NCI-H1694 (cell line): Measurements from ENCODE around the gene SPCS1.
"Not testable (repeated sequence)": the region's sequence is repeated elsewhere in the genome, so short reads cannot be mapped to it uniquely, and the experiment has no call there.

Source experiments
- DNase-seq: peaks from one replicate; lab custom pipeline; 2025; lab: John Stamatoyannopoulos, UW

Gene SPCS1

DNA sequence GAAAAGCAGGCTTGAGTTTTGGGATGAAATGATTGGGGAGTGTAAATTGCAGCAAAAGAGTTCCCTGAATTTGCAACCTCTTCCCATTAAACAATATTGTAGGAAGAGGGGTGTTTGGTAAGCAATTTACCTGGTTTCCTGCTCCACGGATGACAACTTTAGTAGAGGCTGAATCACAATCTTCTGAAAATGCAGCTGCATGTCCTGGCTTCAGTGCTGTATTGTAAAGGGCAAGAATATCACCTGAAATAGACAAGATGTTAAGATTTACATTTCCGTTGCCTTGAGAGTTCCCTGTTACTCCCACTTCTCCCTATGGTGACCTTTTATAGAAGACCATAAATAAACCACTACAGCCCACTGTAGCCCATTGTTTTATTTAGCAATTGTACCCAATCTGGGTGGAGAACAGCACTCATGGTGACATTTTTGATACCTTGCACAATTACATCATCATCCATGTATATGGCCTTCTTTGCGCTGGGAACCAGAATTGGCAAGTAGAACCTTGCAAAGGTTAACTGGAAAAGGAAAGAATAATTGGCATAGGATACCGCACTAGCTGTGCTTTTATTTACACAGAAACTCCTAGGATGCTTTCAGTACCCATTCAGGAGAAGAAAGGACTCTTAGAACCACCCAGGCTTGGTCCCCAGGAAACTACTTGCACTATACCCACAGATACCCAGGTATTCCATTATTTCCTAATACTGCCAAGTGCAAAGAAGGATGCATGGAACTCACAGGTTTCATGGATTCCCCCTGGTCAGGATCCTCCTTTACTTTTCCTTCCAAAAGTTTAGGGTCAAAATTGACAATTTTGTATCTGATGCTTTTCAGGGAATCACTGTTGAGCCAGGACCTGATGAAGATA is 9.9 kb upstream of the SPCS1 start:
- DNase-seq = no peak

DNA sequence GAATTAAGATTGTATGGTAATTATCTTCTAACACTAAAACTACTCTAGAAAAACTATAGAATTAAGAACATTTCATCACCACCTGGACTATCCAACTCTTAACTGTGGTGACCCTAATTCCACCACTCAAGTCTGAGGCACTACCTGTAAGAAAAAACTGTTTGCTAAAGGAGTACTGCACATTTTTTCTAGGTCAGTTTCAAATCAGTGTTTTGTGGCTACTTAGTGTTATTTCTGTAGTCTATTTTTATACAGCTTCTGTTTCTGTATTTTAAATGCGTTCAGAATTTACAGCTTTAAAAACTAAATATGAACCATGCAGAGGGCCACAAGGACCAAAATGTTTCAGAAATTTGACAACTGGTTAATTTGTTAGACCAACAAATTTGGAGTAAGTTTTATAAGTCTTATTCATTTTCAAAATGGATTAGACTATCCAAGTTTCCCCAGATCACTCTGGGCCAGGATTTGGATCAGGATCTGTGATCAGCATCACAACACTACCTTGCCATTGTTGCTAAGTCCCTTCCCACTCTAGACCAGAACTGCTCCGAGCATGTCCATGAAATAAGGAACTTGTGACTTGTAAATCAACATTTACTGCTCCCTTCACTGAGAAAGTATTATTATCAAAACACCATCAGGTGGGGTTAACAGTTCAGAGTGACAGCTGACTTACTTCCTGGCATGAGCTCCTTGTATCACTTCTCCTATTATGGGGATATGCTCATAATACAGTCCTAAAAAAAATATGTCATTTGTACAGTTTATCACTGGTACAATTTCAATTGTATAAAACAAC is 8.9 kb upstream of the SPCS1 start:
- no peak for DNase-seq

DNA sequence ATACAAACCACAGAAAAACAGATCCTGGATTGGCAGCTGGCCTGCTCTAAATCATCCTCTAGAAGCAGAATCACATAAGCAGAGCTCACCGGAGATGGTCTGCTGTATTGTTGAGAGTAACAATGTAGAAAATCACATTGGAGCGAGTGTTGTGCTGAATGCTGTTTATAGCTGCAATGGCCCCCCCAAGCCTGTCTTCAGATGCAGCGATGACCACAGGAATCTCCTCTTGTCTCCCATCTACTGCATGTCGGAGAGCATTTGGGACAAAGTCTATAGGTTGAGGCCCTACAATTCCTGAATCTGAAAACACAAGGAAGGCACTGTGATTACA is 8.3 kb upstream of the SPCS1 start:
- DNase-seq = no peak

DNA sequence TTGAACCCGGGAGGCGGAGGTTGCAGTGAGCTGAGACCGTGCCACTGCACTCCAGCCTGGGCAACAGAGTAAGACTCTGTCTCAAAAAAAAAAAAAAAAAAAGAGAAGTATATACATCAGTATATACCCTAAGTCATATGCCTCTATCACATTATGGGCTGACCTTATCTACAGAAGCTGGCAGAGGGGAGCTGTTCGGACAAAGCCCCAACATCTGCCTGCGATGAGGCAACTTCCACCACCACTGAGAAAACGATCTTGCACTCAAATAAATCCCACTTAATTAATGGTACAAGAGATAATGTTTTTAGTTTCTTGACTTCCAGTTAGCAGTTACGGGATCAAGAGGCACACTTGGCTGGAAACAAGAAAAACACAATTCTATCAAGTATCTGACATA is 2.6 kb upstream of the SPCS1 start:
- DNase-seq = no peak

DNA sequence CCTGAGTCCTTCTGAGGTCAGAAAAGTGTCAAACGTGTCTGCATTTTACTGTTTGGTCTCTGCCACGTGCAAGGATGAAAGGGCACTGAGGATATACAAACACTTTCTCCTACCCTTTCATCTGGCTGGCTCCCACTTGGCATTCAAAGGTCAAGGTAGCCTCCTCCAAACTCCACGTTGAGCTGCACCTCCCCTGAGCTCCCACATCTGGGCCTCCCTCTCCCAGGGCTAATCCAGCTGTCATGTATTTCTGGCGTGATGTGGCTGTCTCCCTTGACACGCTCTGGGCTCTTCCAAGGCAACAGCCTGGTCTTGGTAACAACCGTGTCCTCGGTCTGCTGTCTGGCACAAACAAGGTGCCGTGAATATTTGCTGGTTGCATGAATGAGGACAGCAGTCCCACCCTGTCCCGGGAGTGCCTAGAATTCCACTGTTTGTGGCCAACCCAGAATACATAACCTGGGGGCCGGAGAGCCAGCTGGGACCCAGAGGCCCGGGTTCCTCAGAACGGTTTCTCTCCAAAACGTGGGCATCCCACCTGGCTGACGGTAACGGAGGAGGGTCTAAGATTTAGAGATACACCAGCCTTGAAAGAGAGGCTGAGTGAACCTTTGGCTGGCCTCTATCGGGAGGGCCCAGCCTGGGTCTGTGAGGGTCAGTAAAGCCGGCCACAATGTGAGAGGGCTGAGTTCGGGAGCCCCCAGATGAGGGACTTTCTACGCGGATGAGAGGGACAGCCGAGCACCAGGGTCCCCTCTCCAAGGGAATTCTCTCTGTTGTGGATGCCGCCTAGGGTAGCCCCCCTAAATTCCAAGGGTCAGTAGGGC is 1.1 kb upstream of the SPCS1 start:
- DNase-seq = no peak

DNA sequence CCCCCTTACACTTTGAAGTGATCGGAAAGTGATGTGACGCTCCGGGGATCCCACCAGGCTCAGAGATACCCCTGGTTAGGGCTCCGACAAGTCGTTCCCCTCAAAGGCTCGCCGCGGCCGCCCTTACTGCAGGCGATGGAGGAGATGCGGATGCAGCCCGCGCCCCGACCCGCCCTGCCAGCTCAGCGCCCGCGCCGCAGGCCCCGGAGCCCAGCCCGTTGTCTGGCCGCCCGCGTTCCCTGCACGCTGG is 543 bp upstream of the SPCS1 start:
- no peak for DNase-seq

DNA sequence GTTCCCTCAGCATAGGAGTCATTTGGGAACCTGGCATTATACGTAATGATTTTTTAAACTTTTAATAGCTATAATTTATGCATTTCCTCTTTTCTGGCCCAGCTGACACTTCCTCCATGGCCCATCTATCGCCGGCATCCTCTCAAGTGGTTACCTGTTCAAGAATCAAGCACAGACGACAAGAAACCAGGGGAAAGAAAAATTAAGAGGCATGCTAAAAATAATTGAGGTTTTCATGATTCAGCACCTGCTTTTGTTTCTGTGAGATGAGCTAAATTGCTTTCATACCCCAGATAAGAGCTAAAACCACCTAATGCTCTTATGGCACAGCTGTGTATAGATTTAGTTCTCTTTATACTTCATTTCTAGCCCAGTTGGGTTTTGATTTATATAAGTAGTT is 1.7 kb downstream of the SPCS1 start:
- DNase-seq = no peak

DNA sequence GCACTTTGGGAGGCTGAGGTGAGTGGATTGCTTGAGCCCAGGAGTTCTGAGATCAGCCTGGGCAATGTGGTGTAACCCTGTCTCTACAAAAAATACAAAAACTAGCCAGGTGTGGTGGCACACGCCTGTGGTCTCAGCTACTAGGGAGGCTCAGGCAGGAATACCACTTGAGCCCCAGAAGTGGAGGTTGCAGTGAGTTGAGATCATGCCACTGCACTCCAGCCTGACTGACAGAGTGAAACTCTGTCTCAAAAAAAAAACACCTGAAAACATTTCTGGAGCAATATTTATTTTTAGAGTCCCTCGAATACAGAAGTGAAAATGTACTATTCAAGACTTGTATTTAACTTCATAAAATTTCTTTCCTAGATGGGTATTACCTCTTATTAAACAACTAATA is 4.6 kb downstream of the SPCS1 start:
- no peak for DNase-seq

DNA sequence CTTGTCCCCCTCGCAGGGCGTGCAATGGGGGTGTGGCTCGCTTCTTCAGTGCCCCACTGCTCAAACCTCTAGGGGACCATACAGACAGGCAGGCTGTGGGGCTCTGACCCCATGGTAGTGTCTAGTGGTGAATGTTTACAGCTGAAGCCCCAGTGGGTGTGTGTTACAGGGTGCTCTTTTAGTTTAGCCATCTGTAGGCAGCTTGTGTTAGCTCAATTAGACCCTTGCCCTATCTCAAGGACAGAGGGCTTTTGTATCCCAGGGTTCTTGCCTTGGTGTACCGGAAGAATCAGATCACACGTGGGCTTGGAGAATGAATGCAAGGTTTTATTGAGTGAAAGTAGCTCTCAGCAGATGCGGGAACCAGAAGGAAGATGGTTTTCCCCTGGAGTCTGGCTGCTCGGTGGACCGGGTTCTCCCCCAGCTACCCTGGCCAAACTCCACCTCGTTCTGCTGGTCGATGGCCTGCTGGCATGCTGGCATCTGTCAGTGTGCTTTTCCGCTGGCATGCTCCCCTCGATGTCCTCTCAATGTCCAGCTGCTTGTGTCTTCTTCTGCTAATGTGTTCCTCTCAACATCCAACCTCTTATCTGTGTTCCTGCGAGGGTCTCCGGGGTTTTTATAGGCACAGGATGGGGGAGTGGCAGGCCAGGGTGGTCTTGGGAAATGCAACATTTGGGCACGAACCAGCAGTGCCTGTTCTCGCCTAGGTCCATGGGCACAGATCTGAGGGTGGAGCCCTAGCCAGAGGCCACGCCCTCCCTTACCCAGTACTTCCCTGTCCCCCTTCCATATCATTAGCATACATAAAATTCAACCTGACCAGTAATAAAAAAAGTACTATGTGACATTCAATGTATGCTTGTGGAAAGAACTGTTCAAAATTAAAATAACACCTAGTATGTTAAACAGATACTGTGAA is 6.6 kb downstream of the SPCS1 start:
- DNase-seq = no peak

DNA sequence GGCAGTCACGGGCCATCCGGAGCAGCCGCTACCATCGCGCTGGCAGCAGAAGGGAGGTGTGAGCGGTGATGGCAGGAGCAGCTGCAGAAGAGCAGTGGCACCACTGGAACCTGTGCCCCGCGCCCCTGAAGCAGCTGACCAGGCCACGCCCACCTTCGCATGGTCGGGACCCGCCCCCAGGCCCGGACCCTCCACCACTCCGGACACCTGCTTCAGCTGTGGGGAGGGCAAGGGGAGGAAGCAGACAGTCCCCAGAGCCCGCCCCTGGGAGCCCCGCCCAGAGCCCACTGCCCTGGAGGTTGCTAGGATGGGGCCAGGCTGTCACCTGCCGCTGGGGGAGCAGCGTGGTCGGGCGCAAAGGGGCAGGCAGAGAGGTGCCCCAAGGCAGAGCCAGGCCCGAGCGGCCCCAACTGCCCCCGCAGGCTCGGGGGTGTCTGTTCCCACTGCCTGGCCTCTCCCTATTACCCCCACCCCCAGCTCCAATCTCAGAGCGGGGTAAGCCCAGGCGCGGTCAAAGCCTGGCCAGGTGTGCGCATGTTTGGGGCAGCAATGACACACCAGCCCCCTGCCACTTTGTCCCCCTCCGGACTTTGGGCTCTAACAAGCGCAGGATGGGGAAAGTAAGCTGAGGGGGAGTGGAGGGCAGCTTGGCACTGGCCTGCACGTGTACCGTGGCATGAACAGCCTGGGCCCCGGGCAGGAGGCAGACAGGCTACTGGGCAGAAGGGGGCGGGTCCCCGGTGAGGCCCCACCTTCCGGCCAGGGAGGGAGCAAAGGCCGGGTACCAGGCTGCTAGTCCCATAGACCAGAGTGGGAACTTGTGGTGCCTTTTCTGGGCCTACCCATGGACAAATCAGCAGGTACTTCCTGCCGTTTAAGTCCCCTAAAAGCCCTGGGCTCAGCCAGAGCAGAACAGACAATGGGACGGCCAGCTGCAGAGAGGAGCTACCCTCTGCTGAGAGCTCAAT is 8.7 kb downstream of the SPCS1 start:
- DNase-seq = no peak

DNA sequence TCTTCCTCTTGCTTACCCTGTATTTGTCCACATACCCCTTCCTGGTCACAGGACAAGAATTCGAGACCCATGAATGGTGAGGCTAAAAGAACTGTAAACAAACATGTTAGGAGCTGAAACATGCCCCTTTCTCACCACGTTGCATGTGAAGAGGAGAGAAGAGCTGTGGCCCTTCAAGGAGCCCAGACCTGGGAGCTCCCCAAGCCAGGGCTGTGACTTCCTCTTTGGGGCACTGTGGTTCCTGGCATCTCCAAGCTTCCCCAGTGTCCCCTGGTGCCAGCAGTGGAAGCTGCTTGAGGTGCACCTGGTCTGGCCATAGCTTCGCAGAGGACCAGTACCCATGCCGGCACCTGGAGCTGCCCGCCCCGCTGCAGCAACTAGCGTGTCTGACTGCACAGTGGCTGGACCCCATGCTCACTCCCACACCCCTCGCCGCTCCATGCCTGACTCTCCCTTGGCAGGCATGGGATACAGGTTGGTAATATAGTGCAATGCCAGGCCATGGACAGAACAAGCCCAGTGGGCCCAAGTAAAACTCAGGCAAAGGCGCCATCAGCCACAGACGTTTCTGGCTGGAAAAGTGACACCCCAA is 9.9 kb downstream of the SPCS1 start:
- no peak for DNase-seq

DNA sequence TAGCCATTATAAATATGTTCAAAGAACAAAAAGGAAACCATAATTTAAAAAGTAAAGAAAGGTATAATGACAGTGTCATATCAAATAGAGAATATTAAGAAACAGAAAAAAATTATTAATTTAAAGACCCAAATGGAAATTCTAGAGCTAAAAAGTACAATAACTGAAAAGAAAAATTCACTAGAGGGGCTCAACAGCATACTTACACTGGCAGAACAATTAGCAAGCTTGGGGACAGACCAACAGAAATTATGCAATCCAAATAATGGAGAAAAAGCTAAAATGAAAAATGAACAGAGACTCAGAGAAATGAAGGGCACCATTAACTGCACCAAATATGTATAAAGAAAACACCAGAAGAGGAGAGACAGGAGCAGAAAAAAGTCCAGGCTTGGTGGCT is 13.7 kb downstream of the SPCS1 start:
- DNase-seq = no peak

DNA sequence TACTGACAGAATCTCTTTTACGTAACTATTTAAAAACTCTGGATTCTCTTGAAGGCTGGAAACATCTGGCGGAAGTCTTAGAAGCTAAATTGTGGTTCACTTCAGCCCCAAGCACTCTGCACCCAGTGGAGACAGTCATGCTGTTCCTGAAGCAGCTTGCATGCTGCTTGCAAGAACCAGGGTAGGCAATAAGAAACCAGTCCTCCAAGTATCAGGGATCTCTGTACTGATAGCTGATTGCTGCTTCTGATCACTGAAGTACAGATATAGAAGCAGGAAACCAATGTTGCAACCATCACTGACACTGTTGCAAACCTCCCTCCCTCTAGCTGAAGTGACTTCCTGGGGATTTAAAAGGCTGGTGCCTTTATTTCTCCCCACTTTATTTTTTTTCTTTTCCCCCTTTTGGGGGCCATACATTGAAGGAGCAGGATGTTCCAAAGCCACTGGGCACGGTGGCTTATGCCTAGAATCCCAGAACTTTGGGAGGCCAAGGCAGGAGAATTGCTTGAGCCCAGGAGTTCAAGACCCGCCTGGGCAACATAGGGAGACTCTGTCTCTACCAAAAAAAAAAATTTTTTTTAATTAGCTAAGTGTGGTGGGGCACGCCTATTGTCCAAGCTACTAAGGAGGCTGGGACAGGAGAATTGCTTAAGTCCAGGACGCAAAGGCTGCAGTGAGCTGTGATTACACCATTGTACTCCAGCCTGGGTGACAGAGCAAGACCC is 15.3 kb downstream of the SPCS1 start:
- DNase-seq = no peak

DNA sequence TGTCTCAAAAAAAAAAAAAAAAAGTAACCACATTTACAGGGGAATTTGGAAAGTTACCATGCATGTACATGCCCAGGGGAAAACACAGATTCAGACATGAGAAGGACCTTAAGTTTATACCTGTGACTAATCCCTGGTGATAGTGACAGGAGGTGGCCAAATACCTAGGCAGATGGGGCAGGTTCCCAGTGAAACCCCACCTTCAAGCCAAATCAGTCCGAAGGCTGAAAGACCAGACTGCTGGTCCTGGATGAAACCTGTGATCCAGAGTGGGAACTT is 15.8 kb downstream of the SPCS1 start:
- no peak for DNase-seq

DNA sequence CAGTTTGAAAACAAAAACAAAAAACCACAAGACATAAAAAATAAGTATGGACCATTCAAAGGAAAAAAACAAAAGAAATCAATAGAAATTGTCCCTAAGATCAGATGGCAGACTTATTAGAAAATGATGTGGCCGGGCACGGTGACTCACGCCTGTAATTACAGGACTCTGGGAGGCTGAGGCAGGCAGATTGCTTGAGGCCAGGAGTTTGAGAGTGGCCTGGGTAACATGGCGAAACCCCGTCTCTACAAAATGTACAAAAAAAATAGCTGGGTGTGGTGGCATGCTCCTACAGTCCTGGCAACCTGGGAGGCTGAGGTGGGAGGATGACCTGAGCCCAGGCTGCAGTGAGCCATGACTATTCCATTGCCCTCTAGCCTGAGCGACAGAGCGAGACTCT is 16.6 kb downstream of the SPCS1 start:
- DNase-seq = no peak

DNA sequence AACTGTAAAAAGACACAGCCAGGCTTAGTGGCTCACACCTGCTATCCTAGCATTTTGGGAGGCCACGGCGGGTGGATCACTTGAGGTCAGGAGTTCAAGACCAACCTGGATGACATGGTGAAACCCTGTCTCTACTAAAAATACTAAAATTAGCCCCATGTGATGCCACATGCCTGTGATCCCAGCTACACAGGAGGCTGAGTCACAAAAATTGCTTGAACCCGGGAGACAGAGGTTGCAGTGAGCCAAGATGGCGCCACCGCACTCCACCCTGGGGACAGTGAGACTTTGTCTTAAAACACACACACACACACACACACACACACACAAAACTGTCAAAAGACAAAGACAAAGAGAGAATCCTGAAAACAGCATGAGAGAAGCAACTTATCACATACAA is 18.0 kb downstream of the SPCS1 start:
- no peak for DNase-seq

DNA sequence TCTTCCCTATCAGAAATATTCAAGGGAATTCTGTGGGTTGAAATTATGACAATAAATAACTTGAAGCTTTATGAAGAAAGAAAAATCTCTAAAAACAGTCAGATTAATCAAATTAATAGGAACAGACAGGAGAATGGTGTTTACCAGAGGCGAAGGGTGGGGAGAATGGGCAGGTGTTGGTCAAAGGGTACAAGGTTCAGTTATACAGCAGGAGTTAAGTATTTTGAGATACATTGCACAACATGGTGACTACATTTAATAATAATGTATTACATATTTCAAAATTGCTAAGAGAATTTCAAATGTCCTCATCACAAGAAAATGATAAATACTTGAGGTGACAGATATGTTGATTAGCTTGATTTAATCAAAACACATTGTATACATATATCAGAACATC is 18.6 kb downstream of the SPCS1 start:
- DNase-seq = no peak

DNA sequence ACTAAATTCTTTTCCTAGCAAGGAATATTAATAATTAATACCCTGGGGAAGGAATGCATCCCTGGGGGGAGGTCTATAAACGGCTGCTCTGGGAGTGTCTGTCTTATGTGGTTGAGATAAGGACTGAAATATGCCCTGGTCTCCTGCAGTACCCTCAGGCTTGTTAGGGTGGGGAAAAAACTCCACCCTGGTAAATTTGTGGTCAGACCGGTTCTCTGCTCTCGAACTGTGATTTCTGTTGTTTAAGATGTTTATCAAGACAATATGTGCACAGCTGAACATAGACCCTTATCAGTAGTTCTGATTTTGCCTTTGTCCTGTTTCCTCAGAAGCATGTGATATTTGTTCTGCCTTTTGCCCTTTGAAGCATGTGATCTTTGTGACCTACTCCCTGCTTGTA is 22.8 kb downstream of the SPCS1 start:
- DNase-seq = not testable (repeated sequence)

DNA sequence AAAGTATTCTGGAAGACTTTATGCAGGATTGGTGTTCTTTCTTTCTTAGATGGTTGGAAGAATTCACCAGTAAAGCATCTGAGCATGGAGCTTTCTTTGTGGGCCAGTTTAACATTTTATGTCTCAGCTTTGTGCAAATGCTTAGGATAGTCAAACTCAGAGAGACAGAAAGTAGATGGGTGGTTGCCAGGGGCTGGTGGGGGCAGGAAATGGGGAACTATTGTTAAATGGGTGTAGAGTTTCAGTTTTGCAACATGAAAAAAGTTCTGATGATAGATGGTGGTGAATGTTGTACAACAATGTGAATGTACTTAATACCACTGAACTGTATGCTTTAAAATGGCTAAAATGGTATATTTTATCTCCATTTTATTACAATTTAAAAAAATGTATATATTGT is 24.8 kb downstream of the SPCS1 start:
- DNase-seq = no peak

DNA sequence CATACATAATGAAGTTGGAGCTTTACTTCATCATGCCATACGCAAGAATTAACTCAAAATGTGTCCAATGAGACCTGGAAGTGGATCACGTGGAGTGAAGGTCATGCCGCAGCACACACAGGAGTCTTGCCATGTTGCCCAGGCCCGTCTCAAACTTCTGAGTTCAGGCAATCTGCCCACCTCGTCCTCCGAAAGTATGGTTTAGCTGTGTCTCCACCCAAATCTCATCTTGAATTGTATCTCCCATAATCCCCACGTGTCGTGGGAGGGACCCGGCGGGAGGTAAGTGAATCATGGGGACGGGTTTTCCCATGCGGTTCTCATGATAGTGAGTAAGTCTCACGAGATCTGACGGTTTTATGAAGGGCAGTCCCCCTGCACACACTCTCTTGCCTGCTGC is 25.7 kb downstream of the SPCS1 start:
- no peak for DNase-seq
